GM21515 (cell line): Measurements from ENCODE around the gene DMXL2.
"Not testable (repeated sequence)": the region's sequence is repeated elsewhere in the genome, so short reads cannot be mapped to it uniquely, and the experiment has no call there.

Experiments used
- ATAC-seq: cut with Tn5 transposase; IDR thresholded peaks from one replicate; pipeline ENCODE4 v1.9.1; 2021; ENCODE audit not compliant: unreplicated experiment

Gene DMXL2

GRCh38 chr15:51493892-51494291 is 128.7 kb downstream of the DMXL2 start:
- ATAC-seq, result no peak

GRCh38 chr15:51492528-51492927 is 130.0 kb downstream of the DMXL2 start:
- ATAC-seq, result no peak

GRCh38 chr15:51491941-51492340 is 130.6 kb downstream of the DMXL2 start:
- ATAC-seq, result no peak

GRCh38 chr15:51484781-51485180 is 137.8 kb downstream of the DMXL2 start:
- ATAC-seq, result no peak

- ATAC-seq, result no peak
Observed at GRCh38 chr15:51483985-51484384, 138.6 kb downstream of the DMXL2 start.

GRCh38 chr15:51483520-51483919 is 139.1 kb downstream of the DMXL2 start:
- no peak for ATAC-seq

- no peak for ATAC-seq
Observed at GRCh38 chr15:51475736-51476135, 146.8 kb downstream of the DMXL2 start.

- ATAC-seq, result no peak
Observed at GRCh38 chr15:51470512-51470911, 152.1 kb downstream of the DMXL2 start.

GRCh38 chr15:51460796-51461195 is 161.8 kb downstream of the DMXL2 start:
- ATAC-seq, result no peak

GRCh38 chr15:51450001-51450400 is 172.6 kb downstream of the DMXL2 start:
- ATAC-seq, result no peak

- ATAC-seq, result no peak
Observed at GRCh38 chr15:51448622-51449399, 173.8 kb downstream of the DMXL2 start.

GRCh38 chr15:51447855-51448621 is 174.5 kb downstream of the DMXL2 start:
- ATAC-seq, result no peak

- not testable (repeated sequence) for ATAC-seq
Observed at GRCh38 chr15:51446029-51446744, 176.4 kb downstream of the DMXL2 start.

GRCh38 chr15:51444807-51445206 is 177.8 kb downstream of the DMXL2 start:
- no peak for ATAC-seq

- no peak for ATAC-seq
Observed at GRCh38 chr15:51444112-51444511, 178.5 kb downstream of the DMXL2 start.

- no peak for ATAC-seq
Observed at GRCh38 chr15:51443282-51443914, 179.2 kb downstream of the DMXL2 start.

GRCh38 chr15:51438526-51438925 is 184.0 kb downstream of the DMXL2 start:
- ATAC-seq, result no peak

GRCh38 chr15:51425517-51426040 is 197.0 kb downstream of the DMXL2 start:
- ATAC-seq, result no peak

- no peak for ATAC-seq
Observed at GRCh38 chr15:51424780-51425179, 197.8 kb downstream of the DMXL2 start.

- ATAC-seq, result not testable (repeated sequence)
Observed at GRCh38 chr15:51423040-51423439, 199.5 kb downstream of the DMXL2 start.

GRCh38 chr15:51416129-51416528 is 206.4 kb downstream of the DMXL2 start:
- ATAC-seq, result no peak
